Parathyroid adenoma (tissue), 2 donors: Measurements from ENCODE around the gene SLC4A7.

ENCODE experiments used
- H2AFZ ChIP-seq: fragments of 300-600 bp; sonication (generic); one replicate; pipeline ENCODE4 v1.7.0; 2017; ENCODE audit warnings: antibody characterized with exemption, mild to moderate bottlenecking
- H3K27ac ChIP-seq: fragments of 300-600 bp; sonication (generic); one replicate; pipeline ENCODE4 v1.7.0; 2017
- H3K27me3 ChIP-seq: fragments of 300-600 bp; sonication (generic); one replicate; pipeline ENCODE4 v1.7.0; 2017; ENCODE audit warnings: low read length; ENCODE audit not compliant: control insufficient read depth, insufficient read depth
- H3K36me3 ChIP-seq: fragments of 300-600 bp; sonication (generic); one replicate; pipeline ENCODE4 v1.7.0; 2017; ENCODE audit warnings: low read length; ENCODE audit not compliant: control insufficient read depth, insufficient read depth
- H3K4me1 ChIP-seq: fragments of 300-600 bp; sonication (generic); one replicate; pipeline ENCODE4 v1.7.0; 2017; ENCODE audit warnings: control low read depth
- H3K4me2 ChIP-seq: fragments of 300-600 bp; sonication (generic); one replicate; pipeline ENCODE4 v1.7.0; 2017; ENCODE audit warnings: low read length
- H3K4me3 ChIP-seq: fragments of 300-600 bp; sonication (generic); one replicate; pipeline ENCODE4 v1.7.0; 2017; ENCODE audit warnings: low read depth, low read length
- H3K79me2 ChIP-seq: fragments of 300-600 bp; sonication (generic); one replicate; pipeline ENCODE4 v1.7.0; 2017; ENCODE audit warnings: control low read depth
- H3K9ac ChIP-seq: fragments of 300-600 bp; sonication (generic); one replicate; pipeline ENCODE4 v1.7.0; 2017; ENCODE audit warnings: mild to moderate bottlenecking
- H3K9me3 ChIP-seq: fragments of 300-600 bp; sonication (generic); one replicate; pipeline ENCODE4 v1.7.0; 2017; ENCODE audit warnings: low read length; ENCODE audit not compliant: control insufficient read depth
- CTCF ChIP-seq: fragments of 300-600 bp; sonication (generic); IDR thresholded peaks from one replicate; pipeline ENCODE4 v1.7.0; 2017; ENCODE audit warnings: antibody characterized with exemption, mild to moderate bottlenecking
- donor health status: primary hyperparathyroidism.

SLC4A7 gene

GRCh38 chr3:27467545-27467944, 16.6 kb downstream of the SLC4A7 start:
- TF ChIP-seq CTCF, result peak; percentile 39
- Histone ChIP-seq H3K9ac (no peak overlapping the region), H3K79me2 (no peaks in the 10 kb centered on the region), H3K4me2 (no peak overlapping the region), H2AFZ (no peak overlapping the region), H3K27me3 (no peaks in the 10 kb centered on the region), H3K27ac (no peak overlapping the region), H3K36me3 (no peaks in the 10 kb centered on the region), H3K9me3 (no peaks in the 10 kb centered on the region), H3K4me1 (no peaks in the 10 kb centered on the region), H3K4me3 (no peak overlapping the region)

- no peaks in the 10 kb centered on the region for H3K27me3 ChIP-seq
- H3K9me3 ChIP-seq, result no peaks in the 10 kb centered on the region
- H3K79me2 ChIP-seq, result no peaks in the 10 kb centered on the region
- no peaks in the 10 kb centered on the region for H3K36me3 ChIP-seq
- no peaks in the 10 kb centered on the region for H3K4me1 ChIP-seq
- H2AFZ ChIP-seq, result no peak overlapping the region
- no peak overlapping the region for H3K27ac ChIP-seq
- no peak overlapping the region for H3K9ac ChIP-seq
- H3K4me3 ChIP-seq, result no peak overlapping the region
- no peak overlapping the region for H3K4me2 ChIP-seq
- TF ChIP-seq CTCF, result no peak
These were observed 19.5 kb downstream of the SLC4A7 start for GRCh38 chr3:27464646-27465045.

- Histone ChIP-seq H3K9ac (no peak overlapping the region), H3K4me1 (no peaks in the 10 kb centered on the region), H3K4me2 (no peak overlapping the region), H3K79me2 (no peaks in the 10 kb centered on the region), H3K4me3 (no peak overlapping the region), H2AFZ (no peak overlapping the region), H3K27me3 (no peaks in the 10 kb centered on the region), H3K27ac (no peak overlapping the region), H3K9me3 (no peaks in the 10 kb centered on the region), H3K36me3 (no peaks in the 10 kb centered on the region)
- TF ChIP-seq CTCF, result no peak
These were observed 22.0 kb downstream of the SLC4A7 start for GRCh38 chr3:27462228-27462627.

- Histone ChIP-seq H3K27me3 (no peaks in the 10 kb centered on the region), H3K4me2 (no peak overlapping the region), H3K4me3 (no peak overlapping the region), H3K9me3 (no peaks in the 10 kb centered on the region), H3K4me1 (no peaks in the 10 kb centered on the region), H3K79me2 (no peaks in the 10 kb centered on the region), H3K27ac (no peak overlapping the region), H2AFZ (no peak overlapping the region), H3K9ac (no peak overlapping the region), H3K36me3 (no peaks in the 10 kb centered on the region)
- TF ChIP-seq CTCF, result no peak
These were observed 25.3 kb downstream of the SLC4A7 start for GRCh38 chr3:27458929-27459328.

- Histone ChIP-seq H3K27ac (no peak overlapping the region), H3K9ac (no peak overlapping the region), H3K4me1 (no peaks in the 10 kb centered on the region), H3K9me3 (no peaks in the 10 kb centered on the region), H3K4me3 (no peak overlapping the region), H3K36me3 (no peaks in the 10 kb centered on the region), H2AFZ (no peak overlapping the region), H3K4me2 (no peak overlapping the region), H3K27me3 (no peaks in the 10 kb centered on the region), H3K79me2 (no peaks in the 10 kb centered on the region)
- no peak for TF ChIP-seq CTCF
These were observed 27.6 kb downstream of the SLC4A7 start for GRCh38 chr3:27456554-27456953.
